Tibial nerve (tissue), 4 donors: ENCODE measurements around the gene OR2M4. TPM values are rescaled to one million over a fixed set of nuclear protein-coding genes. Genes with fewer than 3 reads are reported as not detected.

ENCODE experiments used
- DNase-seq, 2 donors: peaks; one replicate each; pipeline ENCODE4 v3.0.0-alpha.2; 2019; ENCODE audit warnings: low spot score in 2 of 2
- H3K27ac ChIP-seq, 4 donors: fragments of 200-600 bp; sonication (generic) in 3 of 4; one replicate each; pipeline ENCODE4 v1.5.1; 2017 to 2019; ENCODE audit warnings: mild to moderate bottlenecking in 1 of 4
- H3K27me3 ChIP-seq, 2 donors: fragments of 200-600 bp; sonication (generic) in 1 of 2; one replicate each; pipeline versions ENCODE4 v1.5.1 to v1.6.0; 2017 to 2019
- H3K36me3 ChIP-seq, 3 donors: fragments of 200-600 bp; sonication (generic); one replicate each; pipeline ENCODE4 v1.5.1; 2018 to 2019
- H3K4me1 ChIP-seq, 4 donors: fragments of 200-600 bp; sonication (generic) in 3 of 4; one replicate each; pipeline ENCODE4 v1.5.1; 2017 to 2019
- H3K4me3 ChIP-seq, 4 donors: fragments of 200-600 bp; sonication (generic) in 3 of 4; one replicate each; pipeline ENCODE4 v1.5.1; 2017 to 2019; ENCODE audit warnings: mild to moderate bottlenecking in 1 of 4, moderate library complexity in 1 of 4
- H3K9me3 ChIP-seq, 4 donors: fragments of 200-600 bp; sonication (generic) in 3 of 4; one replicate each; pipeline ENCODE4 v1.5.1; 2017 to 2019
- CTCF ChIP-seq, 5 experiments: fragments of 200-600 bp in 3 of 5; fragments of 450-650 bp in 2 of 5; sonication (generic) in 3 of 5; IDR thresholded peaks; one replicate each; pipeline ENCODE4 v1.5.1; 2016 to 2019; ENCODE audit warnings: antibody characterized with exemption in 5 of 5, mild to moderate bottlenecking in 3 of 5, moderate library complexity in 2 of 5
- EP300 ChIP-seq, 2 donors: sonication (generic); formaldehyde crosslinking; IDR thresholded peaks; one replicate each; pipeline ENCODE4 v1.6.1; 2017; ENCODE audit warnings: antibody characterized with exemption in 2 of 2, mild to moderate bottlenecking in 1 of 2
- POLR2A ChIP-seq, 2 donors: fragments of 450-650 bp; IDR thresholded peaks; one replicate each; pipeline ENCODE4 v1.6.1; 2017; ENCODE audit warnings: antibody characterized with exemption in 2 of 2, mild to moderate bottlenecking in 2 of 2, moderate library complexity in 2 of 2
- WGBS, 2 donors: methylation state at CpG; one replicate each; pipeline ENCODE4 v1.1.5; 2018; 5-methylcytosine and 5-hydroxymethylcytosine counted together
- total RNA-seq, 4 donors: library from RNA; depleted of rRNA; stranded (reverse); fragments of >200 nt; gene quantifications; one replicate each; pipeline ENCODE4 v1.1.0, GENCODE V29; 2016

Gene OR2M4
- total RNA-seq, result 1 to 10 TPM in 1 of 4 donors, under 1 TPM in 1, not detected in 2; under 0.01 to 2.6 TPM

GRCh38 chr1:248231117-248231516, at the start of gene OR2M4:
TSS of gene OR2M4 (plus strand) at chr1:248231417. CDS start at chr1:248238929, 7,512 bp downstream.
- no peak within 1 kb of the TSS for H3K4me3 ChIP-seq
- H3K27ac ChIP-seq, result no peak within 1 kb of the TSS
- H3K27me3 ChIP-seq, result no peaks in the 10 kb centered on the region
- TF ChIP-seq POLR2A (IDR thresholded peaks at IDR 0.05) (no peak), EP300 (IDR thresholded peaks at IDR 0.05) (no peak), CTCF (IDR thresholded peaks at IDR 0.05) (no peak)
- H3K36me3 ChIP-seq, result no peaks in the 10 kb centered on the region
- peaks cover 0 to 7% (median 0%) of the 10 kb centered on the region in 4 donors for H3K9me3 ChIP-seq
- WGBS, 2 donors, result 74 to 83% methylated on average over 2 of the region's 2 CpGs
- H3K4me1 ChIP-seq, result no peaks in the 10 kb centered on the region
- no peak for DNase-seq

GRCh38 chr1:248183996-248184395, 47.2 kb upstream of the OR2M4 start:
- Histone ChIP-seq H3K9me3 (peaks cover 0 to 3% (median 0%) of the 10 kb centered on the region in 4 donors), H3K27ac (no peak overlapping the region), H3K4me1 (no peaks in the 10 kb centered on the region), H3K27me3 (no peaks in the 10 kb centered on the region), H3K36me3 (no peaks in the 10 kb centered on the region), H3K4me3 (no peak overlapping the region)
- TF ChIP-seq POLR2A (IDR thresholded peaks at IDR 0.05), result no peak
- TF ChIP-seq EP300 (IDR thresholded peaks at IDR 0.05), result no peak
- no peak for TF ChIP-seq CTCF (IDR thresholded peaks at IDR 0.05)
- DNase-seq, result no peak
- WGBS, 2 donors, result 74 to 84% methylated on average over 7 of the region's 7 CpGs

GRCh38 chr1:248187363-248187762, 43.9 kb upstream of the OR2M4 start:
- no peaks in the 10 kb centered on the region for H3K27me3 ChIP-seq
- 63 to 72% methylated on average over 2 to 3 of the region's 3 CpGs for WGBS, 2 donors
- no peaks in the 10 kb centered on the region for H3K36me3 ChIP-seq
- no peak for DNase-seq
- no peak overlapping the region for H3K27ac ChIP-seq
- peaks cover 0 to 2% (median 0%) of the 10 kb centered on the region in 4 donors for H3K9me3 ChIP-seq
- H3K4me1 ChIP-seq, result no peaks in the 10 kb centered on the region
- TF ChIP-seq EP300 (IDR thresholded peaks at IDR 0.05), result no peak
- no peak overlapping the region for H3K4me3 ChIP-seq

- H3K4me3 ChIP-seq, result no peak overlapping the region
- no peaks in the 10 kb centered on the region for H3K27me3 ChIP-seq
- 55 to 61% methylated on average over 10 of the region's 11 CpGs for WGBS, 2 donors
- peaks cover 0 to 6% (median 0%) of the 10 kb centered on the region in 4 donors for H3K9me3 ChIP-seq
- TF ChIP-seq POLR2A (IDR thresholded peaks at IDR 0.05) (no peak), EP300 (IDR thresholded peaks at IDR 0.05) (no peak), CTCF (IDR thresholded peaks at IDR 0.05) (no peak)
- H3K27ac ChIP-seq, result no peak overlapping the region
- H3K4me1 ChIP-seq, result no peaks in the 10 kb centered on the region
- no peak for DNase-seq
- no peaks in the 10 kb centered on the region for H3K36me3 ChIP-seq
Observed at GRCh38 chr1:248189026-248189425, 42.2 kb upstream of the OR2M4 start.

GRCh38 chr1:248194117-248194516, 37.1 kb upstream of the OR2M4 start:
- no peak overlapping the region for H3K4me3 ChIP-seq
- peaks cover 0 to 6% (median 0%) of the 10 kb centered on the region in 4 donors for H3K9me3 ChIP-seq
- TF ChIP-seq POLR2A (IDR thresholded peaks at IDR 0.05) (no peak), CTCF (IDR thresholded peaks at IDR 0.05) (no peak), EP300 (IDR thresholded peaks at IDR 0.05) (no peak)
- no peak for DNase-seq
- H3K4me1 ChIP-seq, result no peaks in the 10 kb centered on the region
- H3K36me3 ChIP-seq, result no peaks in the 10 kb centered on the region
- 63 to 80% methylated on average over 1 of the region's 1 CpG for WGBS, 2 donors
- no peaks in the 10 kb centered on the region for H3K27me3 ChIP-seq
- no peak overlapping the region for H3K27ac ChIP-seq

GRCh38 chr1:248196965-248197364, 34.3 kb upstream of the OR2M4 start, which contains the start of gene OR2M3:
TSS of gene OR2M3 (plus strand) at chr1:248197265. CDS start at chr1:248203068, 5,803 bp downstream.
- 61 to 62% methylated on average over 4 of the region's 4 CpGs for WGBS, 2 donors

More at GRCh38 chr1:248196965-248197364, 34.3 kb upstream of the OR2M4 start, which contains the start of gene OR2M3:
- Histone ChIP-seq H3K27me3 (no peaks in the 10 kb centered on the region), H3K27ac (no peak within 1 kb of the TSS), H3K9me3 (peaks cover 0 to 6% (median 0%) of the 10 kb centered on the region in 4 donors), H3K36me3 (no peaks in the 10 kb centered on the region), H3K4me3 (no peak within 1 kb of the TSS), H3K4me1 (no peaks in the 10 kb centered on the region)
- TF ChIP-seq POLR2A (IDR thresholded peaks at IDR 0.05), result no peak
- TF ChIP-seq CTCF (IDR thresholded peaks at IDR 0.05), result no peak
- TF ChIP-seq EP300 (IDR thresholded peaks at IDR 0.05), result no peak
- no peak for DNase-seq
